K562 (cell line): ENCODE measurements around the gene PEX11B. TPM values are rescaled to one million over a fixed set of nuclear protein-coding genes. Genes with fewer than 3 reads are reported as not detected.

Experiments used
- CTCF ChIP-seq, 3 experiments: IDR thresholded peaks in 2 of 3; conservative IDR thresholded peaks in 1 of 3; 2 replicates each; pipeline ENCODE4 v1.5.1; 2011 to 2012; ENCODE audit warnings: low read length in 3 of 3, mild to moderate bottlenecking in 3 of 3, control low read depth in 2 of 3, improper control_type of control experiment in 1 of 3, inconsistent platforms in 1 of 3, low read depth in 1 of 3, mixed read lengths in 1 of 3, moderate library complexity in 1 of 3; ENCODE audit not compliant: insufficient read depth in 2 of 3
- CTCFL ChIP-seq: IDR thresholded peaks from 2 replicates; pipeline ENCODE4 v1.6.1; 2011; ENCODE audit warnings: borderline replicate concordance, low read depth, mild to moderate bottlenecking, moderate library complexity, low read length; ENCODE audit not compliant: insufficient read depth, poor library complexity, severe bottlenecking
- ETV6 ChIP-seq, 3 experiments: fragments of 150-350 bp in 1 of 3; sonication (generic) in 1 of 3; formaldehyde crosslinking in 1 of 3; IDR thresholded peaks; 2 replicates each; pipeline versions ENCODE4 v1.6.1 to v1.8.0; 2014 to 2022; ENCODE audit warnings: borderline replicate concordance in 2 of 3, low read depth in 2 of 3, antibody characterized with exemption in 1 of 3, low read length in 1 of 3, mild to moderate bottlenecking in 1 of 3, missing genetic modification reagents in 1 of 3
- JUND ChIP-seq, 2 experiments: IDR thresholded peaks; 2 replicates in 1 of 2; 3 replicates in 1 of 2; pipeline ENCODE4 v1.6.1; 2011; ENCODE audit warnings: borderline replicate concordance in 2 of 2, low read depth in 2 of 2, low read length in 2 of 2, improper control_type of control experiment in 1 of 2, missing biosample characterization in 1 of 2, missing genetic modification characterization in 1 of 2, missing genetic modification reagents in 1 of 2
- KDM1A ChIP-seq, 2 experiments: fragments of 450-650 bp; IDR thresholded peaks; 2 replicates each; pipeline ENCODE4 v1.6.1; 2016; ENCODE audit warnings: mild to moderate bottlenecking in 2 of 2
- KLF16 ChIP-seq: IDR thresholded peaks from 2 replicates; pipeline ENCODE4 v1.6.1; 2016; ENCODE audit warnings: antibody characterized with exemption
- SIN3B ChIP-seq: fragments of 450-650 bp; IDR thresholded peaks from 2 replicates; pipeline ENCODE4 v1.6.1; 2017; ENCODE audit warnings: low read depth, mild to moderate bottlenecking, moderate library complexity
- ZFX ChIP-seq: sonication (generic); formaldehyde crosslinking; IDR thresholded peaks from 2 replicates; pipeline ENCODE4 v1.8.0; 2022; ENCODE audit warnings: mild to moderate bottlenecking, missing genetic modification reagents, moderate library complexity
- ZNF318 ChIP-seq, 2 experiments: fragments of 450-650 bp; IDR thresholded peaks; 2 replicates each; pipeline ENCODE4 v1.6.1; 2016; ENCODE audit warnings: mild to moderate bottlenecking in 2 of 2, borderline replicate concordance in 1 of 2, low read depth in 1 of 2, moderate library complexity in 1 of 2
- polyA plus RNA-seq, 8 experiments: library from polyadenylated mRNA; depleted of rRNA in 4 of 8; stranded (reverse) in 5 of 8; unstranded in 3 of 8; fragments of >200 nt; fragmentation: Nextera tagmentation in 2 of 8; fragmentation: Illumina TruSeq in 1 of 8; extraction: Ambion mirVana in 2 of 8; extraction: Trizol in 1 of 8; gene quantifications; 2 replicates each; pipeline versions ENCODE4 v1.2.1 to v1.2.3, GENCODE V29; 2011 to 2014; ENCODE audit warnings: inconsistent platforms in 1 of 8, missing spikeins in 1 of 8
- total RNA-seq, 7 experiments: library from RNA; depleted of rRNA in 6 of 7; stranded (reverse); fragments of >200 nt in 6 of 7; fragmentation: Illumina TruSeq in 2 of 7; extraction: Trizol in 2 of 7; gene quantifications; 2 replicates each; pipeline versions ENCODE4 v1.2.1 to v1.2.3, GENCODE V29; 2011 to 2021; ENCODE audit warnings: low replicate concordance in 1 of 7

PEX11B gene
- total and polyA plus RNA-seq, 9 of the 15 experiments (the other 6 are each of a cell fraction or from before 2014, with no cell fraction given): 13.2 to 60.0 (median 21.7) TPM

- peak; percentile 94 to 97 (median 95) for TF ChIP-seq CTCF (IDR thresholded peaks at IDR 0.05 in 2 of 3, conservative IDR thresholded peaks at IDR 0.05 in 1 of 3; ENCODE audit: insufficient read depth in 2 of 3, low read depth in 1 of 3, low read length in 3 of 3)
- no peak for TF ChIP-seq SIN3B
- no peak for TF ChIP-seq ZNF318 (IDR thresholded peaks at IDR 0.05; ENCODE audit: borderline replicate concordance in 1 of 2, low read depth in 1 of 2)
- peak; percentile 63; the same call in 1 of the 2 replicates for TF ChIP-seq KLF16
- TF ChIP-seq KDM1A (IDR thresholded peaks at IDR 0.05): peak in 1 of 2 experiments; percentile 6; a peak in 1 of 4 replicates
- TF ChIP-seq ETV6 (IDR thresholded peaks at IDR 0.05; ENCODE audit: borderline replicate concordance in 1 of 2, low read depth in 2 of 2, low read length in 1 of 2): no peak
- no peak for TF ChIP-seq ETV6 (CRISPR knock-in tag; IDR thresholded peaks at IDR 0.05; ENCODE audit: borderline replicate concordance)
- TF ChIP-seq CTCFL: no peak
- no peak; the same call in none of the 2 replicates for TF ChIP-seq JUND (IDR thresholded peaks at IDR 0.05; ENCODE audit: borderline replicate concordance, low read depth, low read length)
- peak; percentile 55; the same call in 2 of the 3 replicates for TF ChIP-seq JUND (tag; IDR thresholded peaks at IDR 0.05; ENCODE audit: borderline replicate concordance, low read depth, low read length)
- TF ChIP-seq ZFX: no peak
Observed at GRCh38 chr1:145891587-145892485, 26.7 kb downstream of the PEX11B start (continued).
